ENCODE measurements around the gene RBMS1.

The RBMS1 gene

DNA sequence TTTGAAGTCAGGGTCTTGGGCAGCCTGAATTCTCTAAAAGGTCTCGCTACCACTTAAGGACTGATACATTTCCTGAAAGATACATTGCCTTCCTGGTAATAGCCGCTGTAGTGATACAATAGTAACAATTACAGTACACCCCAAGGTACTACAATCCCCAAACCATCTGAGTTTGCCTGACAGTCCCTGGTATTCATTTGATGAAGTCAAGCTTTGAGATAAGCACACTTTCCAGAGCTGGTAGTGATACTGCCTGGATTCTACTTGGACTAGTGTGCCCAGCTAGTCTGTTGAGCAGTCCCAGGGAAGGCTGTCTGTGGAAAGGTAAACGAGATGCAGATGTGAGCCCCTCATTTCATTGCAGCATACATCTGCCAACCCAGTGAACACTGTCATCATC is 269.1 kb downstream of the RBMS1 start:
- Mint-ChIP-seq H3K27me3 (peaks cover 2% of the 10 kb centered on the region), H3K36me3 (ENCODE audit: low read depth) (no peaks in the 10 kb centered on the region), H3K9me3 (no peaks in the 10 kb centered on the region), H3K4me1 (ENCODE audit: low read depth) (peaks cover 15% of the 10 kb centered on the region), H3K4me3 (no peak overlapping the region), H3K27ac (no peak overlapping the region)
- intact Hi-C loops (cut with micrococcal nuclease) = no loop called here

DNA sequence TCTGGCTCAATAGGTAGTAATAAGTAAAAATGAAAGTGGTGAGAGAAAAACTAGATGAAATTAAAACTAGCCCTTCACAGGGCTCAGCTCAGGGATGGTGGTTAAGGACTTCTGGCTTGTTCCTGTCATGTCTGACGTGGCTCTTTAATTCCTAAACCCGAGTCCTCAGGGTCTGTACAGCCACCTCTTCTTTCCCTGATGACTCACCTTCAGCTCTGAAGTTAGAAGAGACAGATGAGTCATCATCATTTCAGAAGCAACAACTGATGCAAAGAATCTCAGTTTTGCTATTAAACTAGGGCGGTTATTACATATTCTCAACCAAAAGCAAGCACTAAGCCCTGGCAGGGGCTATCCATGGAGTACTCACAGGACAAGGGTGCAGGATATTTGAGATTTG is 269.5 kb downstream of the RBMS1 start:
- H3K9me3 Mint-ChIP-seq = no peaks in the 10 kb centered on the region
- no peak overlapping the region for H3K4me3 Mint-ChIP-seq
- H3K4me1 Mint-ChIP-seq (ENCODE audit: low read depth) = peaks cover 15% of the 10 kb centered on the region
- peaks cover 2% of the 10 kb centered on the region for H3K27me3 Mint-ChIP-seq
- intact Hi-C loops (cut with micrococcal nuclease) = no loop called here
- H3K36me3 Mint-ChIP-seq (ENCODE audit: low read depth) = no peaks in the 10 kb centered on the region
- H3K27ac Mint-ChIP-seq = no peak overlapping the region

DNA sequence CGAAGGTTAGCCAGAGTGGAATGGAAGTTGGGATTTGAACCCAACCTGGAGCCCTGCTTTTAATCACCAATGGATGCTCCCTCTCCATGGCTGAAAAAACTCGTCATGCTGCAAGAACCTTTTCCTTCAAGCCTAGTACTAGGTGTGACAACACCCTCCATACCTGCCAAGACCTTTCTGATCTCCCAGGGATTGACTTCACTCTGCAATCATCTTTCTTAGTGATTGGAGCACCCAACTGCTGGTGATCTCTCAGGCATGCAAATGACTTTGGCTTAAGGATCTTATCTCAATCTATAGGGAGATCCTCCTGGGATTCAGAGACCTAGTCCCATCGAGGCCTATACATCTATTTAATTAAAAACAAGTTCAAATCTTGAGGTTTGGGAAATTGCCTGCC is 270.0 kb downstream of the RBMS1 start:
- Mint-ChIP-seq H3K27ac (no peak overlapping the region), H3K4me1 (ENCODE audit: low read depth) (peaks cover 15% of the 10 kb centered on the region), H3K36me3 (ENCODE audit: low read depth) (no peaks in the 10 kb centered on the region), H3K4me3 (no peak overlapping the region), H3K27me3 (peaks cover 2% of the 10 kb centered on the region), H3K9me3 (no peaks in the 10 kb centered on the region)
- intact Hi-C loops (cut with micrococcal nuclease) = no loop called here

DNA sequence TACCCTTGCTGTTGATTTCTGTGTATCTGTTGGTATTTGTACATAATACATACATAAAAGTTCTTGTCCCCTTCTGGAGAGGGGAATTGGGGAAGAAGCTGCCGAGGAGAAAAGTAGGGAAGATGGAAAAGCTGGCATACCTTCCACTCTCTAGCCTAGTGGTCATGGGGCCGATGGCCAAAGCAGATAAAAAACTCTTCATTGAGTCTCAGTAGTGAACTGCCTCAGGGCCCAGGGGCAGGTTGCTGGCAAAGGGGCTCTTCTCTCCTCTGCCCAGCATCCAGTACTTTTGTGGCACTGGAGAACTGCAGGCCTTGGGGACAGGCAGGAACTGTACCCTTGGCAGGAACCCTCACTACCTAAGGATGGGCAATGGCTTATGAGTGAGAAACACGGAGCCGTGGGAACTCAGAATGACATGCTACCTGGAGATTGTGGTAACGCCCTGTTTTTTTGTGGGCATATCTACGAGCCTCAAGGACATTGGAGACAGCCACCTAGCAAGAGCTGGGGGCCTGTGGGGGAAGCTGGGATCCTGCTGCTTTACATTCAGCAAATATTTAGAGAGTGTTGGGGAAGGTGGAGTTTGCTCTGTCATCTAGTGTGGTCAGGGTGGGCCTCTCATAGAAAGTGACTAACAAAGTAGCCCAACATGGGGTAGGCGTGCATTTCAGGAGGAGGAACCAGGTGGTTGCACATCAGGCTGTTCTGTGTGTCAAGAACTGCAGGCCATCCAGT is 270.9 kb downstream of the RBMS1 start:
- intact Hi-C loops (cut with micrococcal nuclease) = no loop called here
- Mint-ChIP-seq H3K9me3 (no peaks in the 10 kb centered on the region), H3K27ac (no peak overlapping the region), H3K4me3 (no peak overlapping the region), H3K27me3 (peaks cover 2% of the 10 kb centered on the region), H3K4me1 (ENCODE audit: low read depth) (peaks cover 13% of the 10 kb centered on the region), H3K36me3 (ENCODE audit: low read depth) (no peaks in the 10 kb centered on the region)
